ENCODE data around the gene NCKAP5. TPM values are rescaled to one million over a fixed set of nuclear protein-coding genes. Genes with fewer than 3 reads are reported as not detected.

NCKAP5 gene
- total and polyA plus RNA-seq, 2 of the 8 experiments (the other 6 are each of a cell fraction or from before 2014, with no cell fraction given), result 0.27 to 0.86 TPM

DNA sequence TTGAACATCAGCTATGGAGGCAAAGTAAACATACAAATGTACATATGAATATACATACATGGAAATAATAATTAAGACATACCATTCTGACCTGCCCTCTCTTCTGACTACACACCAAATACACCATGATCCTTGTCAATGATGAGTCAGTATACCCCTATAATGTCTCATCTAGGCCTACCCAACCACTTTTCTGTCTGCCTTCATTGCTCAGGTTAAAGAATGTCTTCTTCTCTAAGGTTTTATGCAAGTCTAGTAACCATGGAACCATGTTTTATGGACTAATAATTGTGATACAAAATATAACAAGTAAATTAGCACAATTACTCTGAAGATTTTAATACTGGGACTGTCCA, 128.7 kb downstream of the NCKAP5 start (continued):
- no peak for TF ChIP-seq CHD7 (IDR thresholded peaks at IDR 0.05; ENCODE audit: insufficient replicate concordance, low read length)
- TF ChIP-seq RFX5 (IDR thresholded peaks at IDR 0.05; ENCODE audit: borderline replicate concordance, low read depth, low read length), result no peak
- no peak for TF ChIP-seq USF2 (IDR thresholded peaks at IDR 0.05; ENCODE audit: low read length)
- no peak for TF ChIP-seq POU5F1 (IDR thresholded peaks at IDR 0.05; ENCODE audit: low read depth, low read length)
